Skin of body (tissue), 2 donors: ENCODE results near the gene KCNQ1. TPM values are rescaled to one million over a fixed set of nuclear protein-coding genes. Genes with fewer than 3 reads are reported as not detected.

Experiments
- DNase-seq: peaks from one replicate; lab custom pipeline; 2025; lab: John Stamatoyannopoulos, UW
- total RNA-seq: library from RNA; depleted of rRNA; stranded (reverse); fragments of >200 nt; gene quantifications from one replicate; pipeline ENCODE4 v1.2.3, GENCODE V29; 2014

The KCNQ1 gene
- total RNA-seq, 1 donor from 2014 or later = 1.3 TPM

DNA sequence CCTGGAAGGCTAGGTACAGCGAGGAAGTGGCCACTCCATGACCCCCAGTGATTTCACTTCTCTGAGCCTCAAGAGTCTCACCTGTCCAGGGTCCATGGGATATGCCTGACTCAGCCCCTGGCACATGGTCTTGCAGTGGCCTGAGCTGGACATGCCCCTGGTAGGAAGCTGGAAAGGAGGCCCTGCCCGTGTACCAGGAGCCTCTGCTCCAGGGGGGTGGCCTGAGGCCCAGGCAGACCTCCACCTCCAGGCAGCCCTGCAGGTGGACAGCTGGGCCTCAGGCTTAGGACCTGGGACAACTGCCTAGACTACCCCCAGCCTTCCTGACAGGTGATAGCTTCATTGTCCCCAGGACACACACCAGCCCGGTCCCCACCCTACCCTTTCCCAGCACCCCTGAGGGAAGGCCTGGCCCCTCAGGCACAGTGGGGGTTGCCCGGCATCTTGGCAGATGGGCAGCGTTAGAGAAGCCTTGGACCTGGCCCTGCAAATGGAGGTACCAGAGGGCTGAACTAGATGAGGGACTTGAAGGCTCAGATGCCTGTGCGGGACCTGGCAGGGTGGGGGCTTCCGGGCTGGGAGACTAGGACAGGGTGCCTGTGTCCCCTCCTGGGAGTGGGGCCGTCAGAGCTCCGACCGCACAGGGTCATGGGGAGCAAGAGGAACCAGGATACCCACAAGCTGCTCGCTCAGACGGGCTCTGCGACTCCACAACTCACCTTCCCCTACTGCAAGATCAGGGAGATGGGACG is 387.1 kb downstream of the KCNQ1 start:
- DNase-seq = no peak

DNA sequence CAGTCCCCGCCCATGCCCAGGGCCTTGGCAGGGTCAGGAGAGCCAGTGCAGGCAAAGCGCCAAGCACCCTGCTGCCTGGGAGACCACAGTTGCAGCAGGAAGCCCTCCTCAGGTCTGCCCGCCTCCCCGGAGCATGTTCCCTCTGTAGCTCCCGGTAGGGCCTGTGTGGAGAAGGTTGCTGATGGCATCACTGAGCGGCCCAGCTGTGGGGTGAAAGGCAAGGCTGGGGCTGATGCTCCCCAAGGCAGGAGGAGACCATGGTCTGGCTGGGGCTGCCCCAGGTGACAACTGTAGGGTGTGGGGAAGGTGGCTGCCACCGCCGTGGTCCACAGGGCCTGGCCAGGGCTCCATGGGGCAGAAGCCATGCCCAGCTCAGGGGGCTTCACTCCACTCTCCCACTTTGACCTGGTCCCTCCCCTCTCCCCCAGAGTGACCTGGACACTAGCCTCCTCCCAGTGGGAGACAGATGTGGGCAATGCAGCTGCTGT is 387.8 kb downstream of the KCNQ1 start:
- no peak for DNase-seq

DNA sequence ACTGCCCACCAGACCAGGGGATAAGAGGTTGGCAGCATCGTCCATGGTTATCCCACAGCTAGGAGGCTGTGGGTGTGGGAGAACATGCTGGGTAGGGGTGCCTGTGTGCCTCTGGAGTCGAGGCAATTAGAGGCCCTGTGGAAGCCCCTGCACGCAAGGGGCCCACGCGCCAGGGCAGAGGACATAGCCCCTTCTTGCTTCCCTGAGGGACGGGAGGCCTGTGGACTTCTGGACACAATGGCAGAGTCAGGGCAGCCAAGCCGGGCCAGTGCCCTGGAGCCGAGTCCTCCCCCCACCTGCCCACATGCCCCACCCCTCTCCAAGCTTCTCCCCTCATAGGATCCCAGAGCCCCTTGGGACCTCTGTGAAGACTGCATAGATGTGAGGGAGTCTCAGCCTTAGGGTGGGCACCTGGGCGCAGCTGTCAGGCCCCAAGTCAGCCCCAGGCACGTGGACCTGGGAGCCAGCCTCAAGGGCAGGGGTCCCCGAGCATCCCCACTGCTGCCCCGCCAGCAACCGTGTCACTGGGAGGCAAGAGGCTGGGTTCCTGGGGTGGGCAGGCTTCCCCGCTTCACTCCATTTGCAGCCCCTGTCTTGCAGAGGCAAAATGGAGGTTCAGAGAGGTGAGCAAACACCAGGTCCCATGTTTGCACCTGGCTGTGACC is 388.4 kb downstream of the KCNQ1 start:
- no peak for DNase-seq

DNA sequence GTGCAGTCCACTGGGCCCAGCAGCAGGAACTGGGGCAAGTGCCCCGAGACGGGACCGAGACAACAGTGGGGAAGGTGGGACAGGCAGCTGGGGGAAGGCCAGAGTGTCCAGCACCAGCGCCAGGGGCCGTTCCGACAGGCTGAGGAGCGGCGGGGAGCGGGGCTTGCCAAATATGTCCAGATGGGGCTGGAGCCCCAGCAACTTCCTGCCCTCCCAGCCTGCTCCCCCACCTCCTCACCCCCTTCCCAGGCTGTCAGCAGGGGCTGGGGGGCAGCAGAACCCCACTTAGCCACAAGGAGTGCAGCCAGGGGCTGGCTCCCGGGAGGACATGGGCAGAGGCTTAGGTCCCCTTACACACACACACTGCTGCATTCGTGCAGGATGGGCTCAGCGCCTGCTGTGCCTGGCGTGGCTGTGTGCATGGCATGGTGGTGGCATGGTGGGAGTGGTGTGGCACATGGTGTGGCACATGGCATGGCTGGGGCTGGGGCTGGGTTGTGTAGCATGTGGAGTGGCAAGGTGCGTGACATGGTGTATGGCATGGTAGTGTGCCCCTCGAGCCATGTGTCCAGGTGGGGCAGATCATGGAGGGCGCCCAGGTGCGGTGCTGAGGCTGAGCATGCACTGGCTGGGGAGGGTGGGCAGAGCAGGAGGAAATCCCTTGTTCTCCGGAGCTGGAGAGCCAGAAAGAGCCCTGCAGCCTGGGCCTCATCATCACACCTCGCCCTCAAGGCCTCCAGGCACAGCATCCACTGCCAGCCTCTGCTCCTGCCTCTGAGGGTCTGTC is 389.1 kb downstream of the KCNQ1 start:
- DNase-seq = no peak

DNA sequence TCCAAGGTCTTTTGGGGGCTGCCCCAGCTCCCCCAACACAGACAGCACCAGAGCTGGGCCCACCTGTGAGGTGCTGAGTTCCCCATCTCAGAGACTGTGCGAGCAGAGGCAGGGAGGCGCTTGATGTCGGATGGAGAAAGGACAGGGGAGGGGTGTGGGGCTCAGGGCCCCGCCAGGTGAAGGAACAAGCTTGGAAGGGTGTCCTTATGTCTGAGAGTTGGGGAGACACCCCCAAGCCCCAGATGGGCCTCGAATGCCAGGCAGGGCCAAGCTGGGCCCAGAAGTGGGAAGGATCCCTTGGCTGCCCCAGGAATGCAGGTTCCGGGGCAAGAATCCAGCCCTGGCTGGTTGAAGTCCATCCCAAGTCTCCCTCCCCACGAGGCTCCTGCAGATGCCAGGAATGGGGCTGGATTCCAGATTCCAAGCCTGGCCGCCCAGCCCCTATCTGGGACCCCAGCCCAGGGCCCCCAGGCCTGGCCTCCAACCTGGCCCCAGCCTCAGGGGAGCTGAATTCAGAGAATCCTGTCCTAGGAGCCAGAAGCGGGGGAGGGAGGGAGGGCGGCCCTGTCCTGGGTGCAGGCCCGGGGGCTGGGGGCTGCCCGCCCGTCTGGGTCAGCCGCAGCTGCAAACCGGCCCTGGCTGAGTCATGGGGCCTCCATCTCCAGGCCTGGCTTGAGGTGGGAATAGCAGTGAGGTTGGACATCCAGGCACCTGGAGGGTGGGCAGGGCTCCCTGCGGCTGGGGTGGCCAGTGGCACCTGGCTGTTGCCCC is 389.9 kb downstream of the KCNQ1 start:
- DNase-seq = no peak

GRCh38 chr11:2835296-2835695 is 390.5 kb downstream of the KCNQ1 start:
- DNase-seq = no peak

GRCh38 chr11:2835751-2836150 is 390.9 kb downstream of the KCNQ1 start:
- no peak for DNase-seq

GRCh38 chr11:2836315-2837095 is 391.7 kb downstream of the KCNQ1 start:
- DNase-seq = no peak

DNA sequence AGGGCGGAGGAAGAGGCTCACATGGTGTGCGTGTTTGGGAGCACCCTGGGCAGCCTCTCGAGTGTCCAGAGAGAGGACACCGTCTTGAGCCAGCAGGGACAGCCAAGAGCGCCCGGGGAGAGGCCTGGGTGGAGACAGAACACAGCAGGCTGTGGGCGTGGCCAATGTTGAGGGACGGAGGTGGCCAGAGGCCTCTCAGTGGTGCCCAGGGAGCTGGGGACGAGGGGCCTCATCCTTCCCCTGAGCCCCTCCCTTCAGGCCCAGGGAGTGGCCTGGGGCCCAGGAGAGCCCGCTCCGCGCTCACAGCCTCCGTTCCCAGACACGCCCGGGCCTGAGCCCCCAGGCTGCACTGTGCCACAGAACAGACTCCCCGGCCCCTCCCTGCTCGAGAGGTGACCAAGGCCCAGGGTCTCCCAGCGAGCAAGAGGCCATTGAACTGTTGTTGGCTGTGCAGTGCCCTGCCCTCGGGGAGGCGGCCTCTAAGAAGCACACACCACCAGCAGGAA is 392.3 kb downstream of the KCNQ1 start:
- no peak for DNase-seq

DNA sequence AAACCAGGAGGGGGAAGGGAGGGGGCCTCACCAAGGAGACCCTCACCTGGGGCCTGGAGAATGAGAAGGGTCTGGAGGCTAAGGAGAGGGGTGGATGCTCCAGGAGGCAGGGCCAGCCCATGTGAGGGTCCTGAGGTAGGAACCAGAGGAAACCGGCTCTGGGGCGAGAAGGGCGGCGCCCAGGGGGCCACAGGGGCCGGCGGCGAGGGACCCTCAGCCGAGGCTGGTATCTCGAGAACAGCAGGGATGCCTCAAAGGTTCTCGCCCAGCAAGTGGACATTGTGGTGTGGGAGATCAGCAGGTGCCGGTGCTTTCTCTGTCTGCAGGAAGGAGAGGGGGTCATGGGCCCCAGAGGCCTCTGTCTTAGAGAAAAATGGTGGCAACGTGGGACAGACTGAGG is 392.8 kb downstream of the KCNQ1 start:
- DNase-seq = no peak

GRCh38 chr11:2838091-2838490 is 393.3 kb downstream of the KCNQ1 start:
- no peak for DNase-seq

GRCh38 chr11:2838676-2839294 is 394.0 kb downstream of the KCNQ1 start:
- DNase-seq = no peak

- no peak for DNase-seq
Observed at GRCh38 chr11:2839395-2839943, 394.7 kb downstream of the KCNQ1 start.

DNA sequence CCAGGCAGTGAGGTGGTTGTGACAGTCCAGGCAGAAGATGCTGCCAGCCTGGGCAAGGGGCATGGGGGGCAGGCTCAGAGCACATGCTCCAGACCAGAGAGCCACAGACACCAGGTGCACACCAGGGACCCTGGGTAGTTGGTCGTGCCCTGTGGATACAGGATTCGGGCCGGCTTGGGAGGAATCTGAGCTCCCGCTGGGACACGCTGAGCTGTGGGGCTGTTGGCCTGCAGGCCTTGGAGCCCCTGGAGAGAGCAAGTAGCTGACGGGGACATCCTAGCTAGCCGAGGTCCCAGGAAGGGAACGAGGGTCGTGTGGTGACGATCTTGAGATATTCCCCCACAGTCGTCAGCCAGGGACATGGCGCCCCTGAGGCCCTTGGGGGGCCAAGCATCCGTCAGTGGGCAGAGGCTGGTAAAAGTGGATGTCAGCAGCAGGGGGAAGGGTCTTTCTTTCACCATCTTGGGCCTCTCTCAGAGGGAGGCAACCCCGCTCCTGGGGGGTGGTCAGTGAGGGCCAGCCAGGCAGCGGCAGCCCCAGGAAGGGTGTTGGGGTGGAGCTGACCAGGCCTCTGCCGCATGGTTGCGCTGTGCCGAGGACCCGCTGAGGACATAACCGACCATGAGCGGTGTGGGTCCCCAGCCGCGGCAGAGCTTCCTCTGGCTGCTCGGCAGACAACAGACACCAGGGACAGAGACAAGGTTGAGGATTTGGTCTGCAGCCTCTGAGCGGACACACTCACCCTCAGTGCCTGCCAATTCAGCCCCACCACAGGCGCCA is 396.8 kb downstream of the KCNQ1 start:
- no peak for DNase-seq

DNA sequence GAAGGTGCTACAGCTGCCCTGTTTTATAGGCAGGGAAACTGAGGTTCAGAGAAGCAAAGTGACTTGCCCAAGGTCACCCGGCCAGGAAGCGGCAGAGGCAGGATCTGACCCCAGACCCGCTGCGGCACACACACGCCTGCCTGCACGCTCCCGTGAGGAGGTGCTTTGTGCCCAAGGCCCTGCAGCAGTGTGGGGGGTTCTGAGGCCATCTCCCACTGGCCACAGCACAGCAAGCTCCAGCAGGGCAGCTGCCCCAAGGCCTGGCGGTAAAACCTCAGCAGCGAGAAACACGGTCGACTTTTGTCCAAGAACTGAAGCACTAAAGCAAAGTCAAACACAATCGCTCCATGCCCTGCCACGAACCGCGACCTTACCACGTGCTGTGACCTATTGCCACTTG is 398.1 kb downstream of the KCNQ1 start:
- no peak for DNase-seq

- DNase-seq = no peak
Observed at GRCh38 chr11:2843551-2843950, 398.7 kb downstream of the KCNQ1 start.

DNA sequence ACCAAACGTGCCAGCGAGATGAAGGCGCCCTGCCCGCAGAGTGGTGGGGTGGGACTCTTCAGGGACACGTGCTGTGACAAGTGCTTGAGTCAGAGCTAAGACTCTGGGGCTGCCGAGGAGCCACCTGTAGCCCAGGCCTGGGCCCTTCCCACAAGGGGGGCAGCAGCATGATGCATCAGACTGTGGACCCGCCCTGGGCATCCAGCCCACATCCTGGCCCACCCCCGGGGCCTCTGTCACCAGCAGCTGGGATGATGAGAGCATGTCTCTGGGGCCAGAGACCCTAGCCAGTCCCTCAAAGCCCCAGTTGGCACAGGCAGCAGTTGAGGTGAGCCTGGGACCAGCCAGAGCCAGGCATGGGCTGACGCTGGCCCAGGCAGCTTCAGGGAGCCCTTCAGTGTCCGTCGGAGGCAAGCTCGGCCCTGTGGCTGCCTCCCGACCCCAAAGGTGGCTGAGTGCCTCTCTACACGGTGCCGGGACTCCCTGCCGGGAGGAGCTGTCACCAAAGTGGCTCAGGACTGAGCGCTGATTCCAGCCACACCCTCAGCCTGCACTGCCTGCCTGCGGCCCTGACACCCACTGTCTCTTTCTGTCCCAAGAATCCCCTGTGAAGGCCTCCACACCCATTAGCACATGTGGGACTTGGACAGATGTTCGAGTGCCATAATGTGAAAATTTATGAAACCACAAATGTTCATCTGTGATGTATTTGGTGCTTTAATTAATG is 399.5 kb downstream of the KCNQ1 start:
- DNase-seq = peak; percentile 25

DNA sequence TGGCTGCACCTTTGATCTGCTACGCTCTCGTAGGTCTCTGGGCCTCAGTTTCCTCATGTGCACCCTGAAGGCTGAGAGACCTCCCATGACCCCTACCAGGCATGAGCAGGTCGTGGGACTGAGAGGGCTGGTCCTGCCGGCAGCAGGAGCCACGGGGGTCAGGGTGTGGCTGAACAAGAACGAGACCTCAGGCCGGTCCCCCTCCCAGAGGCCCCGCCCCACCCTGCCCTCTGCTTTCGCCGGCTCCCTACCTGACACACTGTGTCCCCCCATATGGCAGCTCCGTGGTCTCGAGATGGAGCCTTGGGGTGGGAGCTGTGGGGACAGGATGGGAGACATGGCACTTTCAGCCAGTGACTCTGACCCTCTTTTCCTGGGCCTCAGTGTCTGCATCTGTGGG is 400.2 kb downstream of the KCNQ1 start:
- DNase-seq = no peak
